Kidney (tissue), 14 donors: Measurements from ENCODE around the gene OSBPL2. TPM values are rescaled to one million over a fixed set of nuclear protein-coding genes. Genes with fewer than 3 reads are reported as not detected.

Experiments used
- DNase-seq, 5 donors: peaks; one replicate each; pipeline ENCODE4 v3.0.0-alpha.2; 2013 to 2020
- FAIRE-seq: peaks from 2 replicates; lab custom pipeline; 2012; peaks lifted over from hg19 to GRCh38; lab: Jason Lieb, UNC
- H3K27ac ChIP-seq, 2 donors: one replicate each; pipeline ENCODE4 v1.7.0; 2013; ENCODE audit warnings: low read depth in 2 of 2, low read length in 2 of 2, inconsistent platforms in 1 of 2
- H3K27me3 ChIP-seq: one replicate; pipeline ENCODE4 v1.7.1; 2013; ENCODE audit warnings: low read length, inconsistent platforms; ENCODE audit not compliant: control insufficient read depth, insufficient read depth
- H3K36me3 ChIP-seq, 3 donors: one replicate each; pipeline versions ENCODE4 v1.7.0 to v1.7.1; 2013; ENCODE audit warnings: low read length in 3 of 3, control low read depth in 1 of 3, inconsistent platforms in 1 of 3; ENCODE audit not compliant: insufficient read depth in 3 of 3, control insufficient read depth in 2 of 3
- H3K4me1 ChIP-seq, 3 donors: one replicate each; pipeline versions ENCODE4 v1.7.0 to v1.7.1; 2013; ENCODE audit warnings: low read length in 3 of 3, inconsistent platforms in 1 of 3, low read depth in 1 of 3; ENCODE audit not compliant: control insufficient read depth in 2 of 3, insufficient read depth in 2 of 3
- H3K4me3 ChIP-seq, 3 donors: one replicate each; pipeline versions ENCODE4 v1.7.0 to v1.8.1; 2013; ENCODE audit warnings: low read length in 3 of 3, control low read depth in 1 of 3, inconsistent platforms in 1 of 3
- H3K9ac ChIP-seq, 3 donors: one replicate each; pipeline versions ENCODE4 v1.7.0 to v1.7.1; 2013; ENCODE audit warnings: low read length in 3 of 3, control low read depth in 1 of 3, inconsistent platforms in 1 of 3
- H3K9me3 ChIP-seq, 3 donors: one replicate each; pipeline versions ENCODE4 v1.7.0 to v1.7.1; 2013; ENCODE audit warnings: low read length in 3 of 3, control low read depth in 1 of 3, inconsistent platforms in 1 of 3; ENCODE audit not compliant: control insufficient read depth in 2 of 3, insufficient read depth in 1 of 3
- CTCF ChIP-seq: IDR thresholded peaks from 3 replicates; pipeline ENCODE4 v1.5.1; 2012; ENCODE audit warnings: mild to moderate bottlenecking, moderate library complexity, borderline replicate concordance; ENCODE audit not compliant: insufficient read depth; ENCODE audit errors: extremely low read depth
- intact Hi-C: fragments of 100-400 bp; cut with DNase I; formaldehyde crosslinking; loops from one replicate; pipeline ENCODE4 v1.11.1; 2022
- polyA plus RNA-seq: library from polyadenylated mRNA; stranded (reverse); fragments of 350-450 nt; fragmentation: Illumina TruSeq; extraction: RNeasy Lipid Tissue Mini Kit (QIAGEN cat#74804); gene quantifications from one replicate; pipeline ENCODE4 v1.2.3, GENCODE V29; 2014; ENCODE audit warnings: low read depth, low replicate concordance; ENCODE audit not compliant: insufficient read depth
- total RNA-seq: library from RNA; stranded (reverse); fragmentation: NEBNext Ultra II Directional; extraction: Animal tissue kit (Norgen Biotek cat#: 25700); gene quantifications from one replicate; pipeline ENCODE4 v1.2.1, GENCODE V29; 2021
- donor health status: control.
- donor health status: control.
- donor health status: control.
- donor health status: control.
- donor health status: control.
- donor health status: DM: yes; HTN: yes; CAD: no.
- donor health status: Normal renal cell carcinoma (clear cell type).

OSBPL2 gene
- total and polyA plus RNA-seq, 2 donors from 2014 or later = 20.4 to 57.1 TPM

- Histone ChIP-seq H3K9me3 (no peaks in the 10 kb centered on the region), H3K27ac (no peak overlapping the region), H3K36me3 (peaks cover 0 to 39% (median 15%) of the 10 kb centered on the region in 3 donors), H3K4me3 (no peak overlapping the region), H3K9ac (no peak overlapping the region), H3K4me1 (no peaks in the 10 kb centered on the region), H3K27me3 (no peaks in the 10 kb centered on the region)
- DNase-seq (no peak), FAIRE-seq (no peak)
- intact Hi-C loops = no loop called here
- TF ChIP-seq CTCF = no peak
These were observed 77.5 kb downstream of the OSBPL2 start for GRCh38 chr20:62315773-62316172.

DNA sequence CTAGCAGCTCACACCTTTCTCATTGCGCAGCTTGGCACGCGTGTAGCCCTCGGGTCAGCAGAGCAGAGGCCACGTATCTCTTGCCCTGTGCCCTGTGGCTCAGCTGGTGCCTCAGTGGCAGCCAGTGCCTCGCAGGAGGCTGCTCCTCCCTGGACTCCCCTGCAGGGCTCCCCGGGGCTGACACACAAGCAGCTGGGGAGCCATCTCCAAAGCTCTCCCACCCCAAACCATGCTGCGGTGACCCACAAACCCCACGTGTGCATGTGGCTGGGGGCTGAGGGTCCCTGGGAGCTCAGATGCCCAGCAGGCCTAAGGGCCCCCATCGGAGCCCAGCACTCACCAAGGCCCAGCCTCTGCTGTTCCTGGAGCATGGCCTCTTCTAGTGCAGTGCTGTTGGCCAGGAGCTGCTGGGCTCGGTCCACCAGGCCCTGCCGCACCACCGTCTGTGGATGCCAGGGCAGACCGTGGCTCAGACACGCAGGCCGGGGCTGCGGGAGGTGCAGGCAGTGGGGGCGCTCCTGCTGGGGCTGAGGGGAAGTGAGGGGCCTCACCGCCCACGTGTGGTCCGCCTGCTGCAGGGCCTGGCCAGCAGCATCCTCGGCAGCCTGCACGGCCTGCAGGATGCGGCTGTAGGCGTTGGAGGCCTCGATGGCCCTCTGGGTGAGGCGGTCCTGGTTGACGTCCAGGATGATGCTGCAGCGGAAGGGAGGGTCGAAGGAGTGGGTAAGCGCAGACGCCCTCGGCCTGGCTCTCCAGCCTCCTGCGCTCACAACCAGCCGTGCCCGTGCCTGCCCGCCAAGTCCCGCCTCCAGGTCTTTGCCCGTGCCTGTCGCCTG, 78.2 kb downstream of the OSBPL2 start:
- H3K27me3 ChIP-seq = no peaks in the 10 kb centered on the region
- no peak overlapping the region for H3K4me3 ChIP-seq
- no peak overlapping the region for H3K27ac ChIP-seq
- no peak overlapping the region for H3K9ac ChIP-seq
- peaks cover 0 to 36% (median 13%) of the 10 kb centered on the region in 3 donors for H3K36me3 ChIP-seq
- no peaks in the 10 kb centered on the region for H3K4me1 ChIP-seq
- no peak for FAIRE-seq
- no peak for DNase-seq
- TF ChIP-seq CTCF = no peak
- H3K9me3 ChIP-seq = no peaks in the 10 kb centered on the region
- intact Hi-C loops = no loop called here

DNA sequence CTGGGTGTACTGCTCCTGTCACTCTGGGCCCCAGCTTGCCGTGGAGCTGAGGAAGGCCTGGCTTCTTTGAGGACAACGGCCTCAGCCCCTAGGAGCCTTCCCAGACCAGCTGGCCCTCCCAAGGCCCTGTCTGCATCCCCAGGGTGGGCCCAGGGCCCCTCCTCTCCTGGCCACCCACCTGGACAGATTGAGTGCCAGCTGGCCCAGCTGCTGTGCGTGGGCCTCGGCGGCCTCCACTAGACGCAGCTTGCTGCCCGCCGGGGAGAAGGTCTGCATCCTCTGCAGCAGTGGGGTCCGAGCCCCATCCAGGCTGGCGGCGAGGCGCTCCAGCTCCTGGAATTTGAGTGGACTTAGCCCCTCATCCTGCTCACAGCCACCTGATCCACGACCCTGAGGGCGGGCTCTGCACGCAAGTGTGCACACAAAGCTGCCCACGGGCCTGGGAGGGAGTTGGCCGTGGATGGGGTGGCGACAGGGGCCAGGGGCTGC, 78.9 kb downstream of the OSBPL2 start:
- intact Hi-C loops = no loop called here
- H3K4me3 ChIP-seq = no peak overlapping the region
- TF ChIP-seq CTCF = no peak
- FAIRE-seq = no peak
- H3K9ac ChIP-seq = no peak overlapping the region
- no peaks in the 10 kb centered on the region for H3K9me3 ChIP-seq
- no peaks in the 10 kb centered on the region for H3K4me1 ChIP-seq
- H3K27ac ChIP-seq = no peak overlapping the region
- no peak for DNase-seq
- peaks cover 0 to 40% (median 13%) of the 10 kb centered on the region in 3 donors for H3K36me3 ChIP-seq
- H3K27me3 ChIP-seq = no peaks in the 10 kb centered on the region
